ENCODE results near the gene JKAMP. TPM values are rescaled to one million over a fixed set of nuclear protein-coding genes. Genes with fewer than 3 reads are reported as not detected.

JKAMP gene, protein sequence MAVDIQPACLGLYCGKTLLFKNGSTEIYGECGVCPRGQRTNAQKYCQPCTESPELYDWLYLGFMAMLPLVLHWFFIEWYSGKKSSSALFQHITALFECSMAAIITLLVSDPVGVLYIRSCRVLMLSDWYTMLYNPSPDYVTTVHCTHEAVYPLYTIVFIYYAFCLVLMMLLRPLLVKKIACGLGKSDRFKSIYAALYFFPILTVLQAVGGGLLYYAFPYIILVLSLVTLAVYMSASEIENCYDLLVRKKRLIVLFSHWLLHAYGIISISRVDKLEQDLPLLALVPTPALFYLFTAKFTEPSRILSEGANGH
- 53.3 and 69.9 TPM in 2 replicates for total RNA-seq

GRCh38 chr14:59483819-59484638 is at the start of gene JKAMP, which contains the start of gene L3HYPDH:
Gene JKAMP, plus strand, starts transcription at chr14:59484517. Its CDS starts 73 bp downstream, at chr14:59484590.
Gene L3HYPDH, minus strand, starts transcription at chr14:59484408. Its CDS starts 92 bp downstream, at chr14:59484316.

GRCh38 chr14:59465316-59466135 is 18.8 kb upstream of the JKAMP start, which contains the start of gene GPR135:
Gene GPR135, minus strand, starts transcription at chr14:59465380. Its CDS starts 154 bp downstream, at chr14:59465226.

Other genes with a start within 250 kb of the JKAMP start
- 0.43 and 0.96 TPM in 2 replicates for gene GPR135, start 19.1 kb upstream of the JKAMP start, total RNA-seq
- gene L3HYPDH, start 109 bp upstream of the JKAMP start, total RNA-seq, result 20.0 and 21.3 TPM in 2 replicates
- not detected in 2 replicates for gene CCDC175, start 92.3 kb downstream of the JKAMP start, total RNA-seq

Data from tracheal epithelial cell (primary cell).